NOMO-1 treated with dmso at 0.1 percent for 144 hours (cell line): ENCODE data around the gene ITGB1BP1.

Experiments used
- DNase-seq: peaks from one replicate; lab custom pipeline; 2025; ENCODE audit not compliant: unreplicated experiment; lab: John Stamatoyannopoulos, UW

Gene ITGB1BP1

GRCh38 chr2:9423100-9423921 is at the start of gene ITGB1BP1, which contains the start of gene CPSF3:
Gene ITGB1BP1 (minus strand): TSS chr2:9423528. CDS start chr2:9418697, 4,831 bp downstream.
Gene CPSF3 (plus strand): TSS chr2:9423654. CDS start chr2:9423774, 120 bp downstream.
- peak; percentile 99 for DNase-seq

GRCh38 chr2:9472511-9472910 is 49.2 kb upstream of the ITGB1BP1 start:
- DNase-seq = no peak

GRCh38 chr2:9471206-9471605 is 47.9 kb upstream of the ITGB1BP1 start:
- no peak for DNase-seq

- no peak for DNase-seq
These were observed 44.4 kb upstream of the ITGB1BP1 start for GRCh38 chr2:9467687-9468086.

GRCh38 chr2:9466147-9466683 is 42.9 kb upstream of the ITGB1BP1 start:
- DNase-seq = no peak

GRCh38 chr2:9465170-9465569 is 41.8 kb upstream of the ITGB1BP1 start:
- DNase-seq = no peak

GRCh38 chr2:9463698-9464034 is 40.3 kb upstream of the ITGB1BP1 start:
- DNase-seq = no peak

- no peak for DNase-seq
These were observed 39.8 kb upstream of the ITGB1BP1 start for GRCh38 chr2:9462886-9463697.

- no peak for DNase-seq
These were observed 39.0 kb upstream of the ITGB1BP1 start for GRCh38 chr2:9462313-9462712.

GRCh38 chr2:9461079-9461478 is 37.8 kb upstream of the ITGB1BP1 start:
- no peak for DNase-seq

GRCh38 chr2:9460441-9461017 is 37.2 kb upstream of the ITGB1BP1 start:
- DNase-seq = no peak

GRCh38 chr2:9451231-9451630 is 27.9 kb upstream of the ITGB1BP1 start:
- DNase-seq = no peak

GRCh38 chr2:9445089-9445488 is 21.8 kb upstream of the ITGB1BP1 start:
- no peak for DNase-seq

GRCh38 chr2:9443526-9443925 is 20.2 kb upstream of the ITGB1BP1 start:
- no peak for DNase-seq

- DNase-seq = no peak
These were observed 18.2 kb upstream of the ITGB1BP1 start for GRCh38 chr2:9441556-9441955.

GRCh38 chr2:9440058-9440727 is 16.9 kb upstream of the ITGB1BP1 start:
- DNase-seq = no peak

- DNase-seq = no peak
These were observed 16.2 kb upstream of the ITGB1BP1 start for GRCh38 chr2:9439536-9439935.

- no peak for DNase-seq
These were observed 11.2 kb upstream of the ITGB1BP1 start for GRCh38 chr2:9434489-9434888.

- DNase-seq = no peak
These were observed 7.3 kb upstream of the ITGB1BP1 start for GRCh38 chr2:9430316-9431293.
